ENCODE measurements around the gene EHBP1.

The EHBP1 gene

GRCh38 chr2:62808554-62808953, 103.0 kb downstream of the EHBP1 start:
- TF ChIP-seq REST (IDR thresholded peaks at IDR 0.05; ENCODE audit: insufficient read depth in 1 of 2, low read depth in 2 of 2, low read length in 2 of 2) (no peak), POLR2AphosphoS5 (IDR thresholded peaks at IDR 0.05; ENCODE audit: low read depth, low read length) (no peak), TAF1 (IDR thresholded peaks at IDR 0.05; ENCODE audit: borderline replicate concordance, insufficient read depth, low read length) (no peak), FOXP2 (optimal IDR thresholded peaks at IDR 0.05; ENCODE audit: borderline replicate concordance, extremely low read depth, extremely low read length, insufficient read depth) (no peak), SIN3A (IDR thresholded peaks at IDR 0.05; ENCODE audit: borderline replicate concordance, insufficient read depth, low read length) (no peak)

- TF ChIP-seq TAF1 (IDR thresholded peaks at IDR 0.05; ENCODE audit: borderline replicate concordance, insufficient read depth, low read length) = no peak
- no peak for TF ChIP-seq POLR2AphosphoS5 (IDR thresholded peaks at IDR 0.05; ENCODE audit: low read depth, low read length)
- no peak for TF ChIP-seq SIN3A (IDR thresholded peaks at IDR 0.05; ENCODE audit: borderline replicate concordance, insufficient read depth, low read length)
- TF ChIP-seq REST (IDR thresholded peaks at IDR 0.05; ENCODE audit: insufficient read depth in 1 of 2, low read depth in 2 of 2, low read length in 2 of 2) = no peak
- no peak for TF ChIP-seq FOXP2 (optimal IDR thresholded peaks at IDR 0.05; ENCODE audit: borderline replicate concordance, extremely low read depth, extremely low read length, insufficient read depth)
Measured at GRCh38 chr2:62811086-62811485, 105.6 kb downstream of the EHBP1 start.

GRCh38 chr2:62811972-62812371, 106.5 kb downstream of the EHBP1 start:
- TF ChIP-seq FOXP2 (optimal IDR thresholded peaks at IDR 0.05; ENCODE audit: borderline replicate concordance, extremely low read depth, extremely low read length, insufficient read depth) (no peak), REST (IDR thresholded peaks at IDR 0.05; ENCODE audit: insufficient read depth in 1 of 2, low read depth in 2 of 2, low read length in 2 of 2) (no peak), SIN3A (IDR thresholded peaks at IDR 0.05; ENCODE audit: borderline replicate concordance, insufficient read depth, low read length) (no peak), POLR2AphosphoS5 (IDR thresholded peaks at IDR 0.05; ENCODE audit: low read depth, low read length) (no peak), TAF1 (IDR thresholded peaks at IDR 0.05; ENCODE audit: borderline replicate concordance, insufficient read depth, low read length) (no peak)

GRCh38 chr2:62812921-62813825, 107.7 kb downstream of the EHBP1 start:
- TF ChIP-seq REST (IDR thresholded peaks at IDR 0.05; ENCODE audit: insufficient read depth in 1 of 2, low read depth in 2 of 2, low read length in 2 of 2) = no peak
